Amniotic stem cell (primary cell): ENCODE measurements around the gene CPNE6.

ENCODE experiments used
- DNase-seq: peaks from one replicate; lab custom pipeline; 2025; lab: John Stamatoyannopoulos, UW

Gene CPNE6

DNA sequence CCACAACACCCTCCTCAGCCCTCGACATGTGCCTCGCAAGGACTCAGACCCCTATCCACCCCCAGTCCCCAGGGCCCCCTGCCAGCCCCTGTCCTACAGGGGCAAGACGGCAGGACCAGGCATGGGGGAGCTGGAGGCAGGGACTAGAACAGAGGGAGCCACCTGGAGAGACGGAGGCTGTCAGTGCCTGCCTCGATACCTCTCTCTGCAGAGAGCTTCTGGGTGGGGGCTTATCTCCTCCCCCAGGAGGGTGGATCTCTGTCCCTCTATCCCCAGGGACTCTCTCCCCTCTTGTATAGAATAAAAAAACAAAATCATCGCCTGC, 2.0 kb upstream of the CPNE6 start:
- no peak for DNase-seq

DNA sequence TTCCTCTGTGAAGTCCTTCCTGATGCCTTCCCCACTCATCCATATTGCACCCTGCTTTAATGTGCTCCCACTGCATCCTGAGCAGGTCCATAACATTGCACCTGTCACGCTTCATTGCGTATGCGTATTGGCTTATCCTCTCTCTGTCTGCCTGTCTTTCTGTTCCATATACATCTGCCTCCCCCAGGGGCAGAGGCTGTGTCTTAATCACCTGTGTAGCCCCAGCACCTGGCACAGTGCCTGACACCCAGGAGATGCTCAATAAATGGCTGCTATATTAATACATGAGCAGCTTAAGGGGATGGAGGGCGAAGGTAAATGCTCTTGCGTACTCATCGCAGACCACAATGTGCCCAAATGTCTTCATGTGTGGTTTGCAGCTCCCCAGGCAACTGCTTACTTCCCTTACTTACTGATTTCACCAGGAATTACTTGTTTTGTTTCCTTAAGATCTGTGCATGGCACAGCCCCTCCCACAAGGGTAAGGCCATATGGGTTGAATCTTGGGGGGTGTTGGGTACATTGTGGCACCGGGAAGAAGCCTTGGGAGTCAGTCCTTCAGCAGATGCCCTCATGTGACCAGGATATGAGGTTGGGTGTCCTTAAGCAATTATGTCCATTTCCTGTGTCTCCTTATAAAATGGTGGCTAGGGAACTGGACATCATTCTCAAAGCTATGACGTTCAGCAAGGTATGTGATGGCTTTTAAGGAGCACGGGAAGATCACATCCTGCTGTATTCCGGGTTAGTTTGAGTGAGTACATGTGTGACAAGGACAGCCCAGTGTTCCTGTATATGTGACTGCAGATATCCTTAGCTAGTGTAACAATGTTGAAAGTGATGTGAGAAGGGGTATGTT, 848 bp upstream of the CPNE6 start:
- DNase-seq = no peak

- no peak for DNase-seq
These were observed 571 bp downstream of the CPNE6 start for GRCh38 chr14:24071836-24072430.

- no peak for DNase-seq
These were observed 1.1 kb downstream of the CPNE6 start for GRCh38 chr14:24072436-24072835.

- DNase-seq = no peak
These were observed 1.8 kb downstream of the CPNE6 start for GRCh38 chr14:24072881-24073877.

- no peak for DNase-seq
These were observed 3.5 kb downstream of the CPNE6 start for GRCh38 chr14:24074625-24075484.

- DNase-seq = no peak
These were observed 4.3 kb downstream of the CPNE6 start for GRCh38 chr14:24075485-24076301.

DNA sequence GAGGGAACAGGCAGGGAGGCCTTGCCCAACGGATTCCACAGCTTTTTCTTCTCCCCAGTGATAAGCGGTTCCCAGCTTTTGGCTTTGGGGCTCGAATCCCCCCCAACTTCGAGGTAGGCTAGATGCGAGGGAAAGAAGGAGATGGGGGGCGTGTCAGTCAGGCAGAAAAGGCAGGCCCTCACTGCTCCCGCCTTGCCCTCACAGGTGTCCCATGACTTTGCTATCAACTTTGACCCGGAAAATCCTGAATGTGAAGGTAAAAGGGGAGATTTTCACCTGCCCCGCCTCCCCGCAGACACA, 4.9 kb downstream of the CPNE6 start:
- DNase-seq = no peak

GRCh38 chr14:24077086-24077485, 5.7 kb downstream of the CPNE6 start:
- no peak for DNase-seq

DNA sequence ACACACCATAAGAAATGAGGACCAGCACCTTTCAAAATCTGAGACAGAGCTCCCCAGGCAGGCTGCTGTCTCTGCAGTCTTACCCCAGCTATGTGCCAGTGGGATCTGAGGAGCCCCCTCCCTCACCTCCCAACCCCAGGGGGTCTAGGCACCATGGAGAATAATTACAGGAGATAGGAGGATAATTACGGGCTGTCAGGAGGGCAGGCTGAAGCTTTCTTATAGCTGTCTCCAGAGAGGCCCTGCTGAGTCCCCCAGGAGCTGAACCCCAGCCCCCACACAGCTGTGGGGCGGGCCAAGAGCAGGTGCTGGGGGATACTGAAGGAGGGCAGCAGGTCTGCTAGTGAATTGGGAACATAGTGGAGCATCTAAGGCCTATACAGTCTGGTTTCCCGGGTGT, 6.8 kb downstream of the CPNE6 start:
- no peak for DNase-seq

- no peak for DNase-seq
These were observed 8.3 kb downstream of the CPNE6 start for GRCh38 chr14:24079491-24080141.

GRCh38 chr14:24080142-24080530, 8.8 kb downstream of the CPNE6 start:
- DNase-seq = no peak

GRCh38 chr14:24080888-24081738, 9.8 kb downstream of the CPNE6 start:
- peak; percentile 18 for DNase-seq

GRCh38 chr14:24081739-24082211, 10.4 kb downstream of the CPNE6 start:
- no peak for DNase-seq

DNA sequence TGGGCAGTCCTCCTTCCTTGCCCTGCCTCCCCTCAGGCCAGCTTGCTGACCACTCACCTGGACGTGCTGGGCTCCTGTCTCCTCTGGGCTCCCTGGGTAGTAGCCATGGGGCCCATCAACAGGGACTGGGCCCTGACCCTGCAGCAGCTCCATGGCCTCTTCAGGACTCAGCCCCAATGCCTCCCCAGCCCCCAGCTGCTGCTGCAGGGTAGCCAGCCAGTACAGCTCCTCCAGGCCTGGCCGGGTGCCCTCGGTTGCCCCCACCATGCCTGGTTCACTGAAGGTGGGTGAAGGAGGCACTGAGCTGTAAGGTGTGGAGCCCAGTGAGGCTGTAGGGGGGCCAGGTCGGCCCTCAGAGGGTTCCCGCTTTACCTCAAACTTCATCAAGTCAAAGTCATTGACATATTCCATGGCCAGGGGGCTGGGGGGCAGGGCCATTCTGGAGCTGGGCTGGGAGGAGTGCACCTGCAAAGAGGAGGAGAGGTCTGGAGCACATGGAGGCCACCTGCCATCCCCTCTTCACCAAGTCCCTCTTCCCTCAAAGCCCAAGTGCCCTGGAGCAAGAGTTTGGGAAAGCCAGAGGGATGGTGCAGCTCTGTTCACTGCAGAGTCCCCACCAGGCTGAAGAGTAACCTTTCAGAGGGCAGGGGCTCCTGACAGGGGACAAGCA, 11.2 kb downstream of the CPNE6 start:
- DNase-seq = no peak

GRCh38 chr14:24083462-24083861, 12.1 kb downstream of the CPNE6 start:
- DNase-seq = no peak

GRCh38 chr14:24084440-24084839, 13.1 kb downstream of the CPNE6 start:
- DNase-seq = no peak

GRCh38 chr14:24085215-24085614, 13.9 kb downstream of the CPNE6 start:
- DNase-seq = no peak
